Mesenchymal stem cell (in vitro differentiated cells and primary cell): ENCODE measurements around the gene SMAD6.

ENCODE experiments used
- DNase-seq: peaks from one replicate; pipeline ENCODE4 v3.0.0-alpha.2; 2013
- H2AFZ ChIP-seq: one replicate; pipeline ENCODE4 v1.6.1; 2013; ENCODE audit warnings: low read depth, mild to moderate bottlenecking, control low read depth, inconsistent platforms, low read length, moderate library complexity
- H2AK5ac ChIP-seq: 2 replicates; pipeline ENCODE4 v1.6.1; 2013; ENCODE audit warnings: low read length, moderate library complexity, mild to moderate bottlenecking, inconsistent platforms; ENCODE audit not compliant: severe bottlenecking
- H2BK120ac ChIP-seq: one replicate; pipeline ENCODE4 v1.6.1; 2013; ENCODE audit warnings: low read depth, mild to moderate bottlenecking, inconsistent platforms, low read length, moderate library complexity
- H2BK12ac ChIP-seq, 2 experiments: one replicate each; pipeline ENCODE4 v1.6.1; 2013; ENCODE audit warnings: inconsistent platforms in 2 of 2, low read length in 2 of 2, mild to moderate bottlenecking in 2 of 2, moderate library complexity in 2 of 2, control low read depth in 1 of 2
- H2BK15ac ChIP-seq: one replicate; pipeline ENCODE4 v1.6.1; 2013; ENCODE audit warnings: mild to moderate bottlenecking, low read depth, inconsistent platforms; ENCODE audit not compliant: poor library complexity, severe bottlenecking
- H2BK5ac ChIP-seq: 2 replicates; pipeline ENCODE4 v1.6.1; 2013; ENCODE audit warnings: low read depth, mild to moderate bottlenecking, low read length, control low read depth, inconsistent platforms; ENCODE audit not compliant: poor library complexity, severe bottlenecking
- H3K14ac ChIP-seq, 2 experiments: one replicate each; pipeline ENCODE4 v1.6.1; 2013; ENCODE audit warnings: inconsistent platforms in 2 of 2, low read length in 2 of 2, control low read depth in 1 of 2, mild to moderate bottlenecking in 1 of 2, moderate library complexity in 1 of 2
- H3K18ac ChIP-seq, 2 experiments: one replicate each; pipeline ENCODE4 v1.6.1; 2013; ENCODE audit warnings: inconsistent platforms in 2 of 2, low read length in 2 of 2, control low read depth in 1 of 2, low read depth in 1 of 2, mild to moderate bottlenecking in 1 of 2
- H3K23ac ChIP-seq, 2 experiments: one replicate each; pipeline ENCODE4 v1.6.1; 2013; ENCODE audit warnings: inconsistent platforms in 2 of 2, low read length in 2 of 2, mild to moderate bottlenecking in 2 of 2, moderate library complexity in 2 of 2, control low read depth in 1 of 2
- H3K27ac ChIP-seq: 2 replicates; pipeline ENCODE4 v1.5.1; 2013; ENCODE audit warnings: mild to moderate bottlenecking, moderate library complexity, low read length, control low read depth, inconsistent platforms; ENCODE audit not compliant: poor library complexity, severe bottlenecking
- H3K27me3 ChIP-seq, 2 experiments: 2 replicates each; pipeline versions ENCODE4 v1.6.1 to v1.7.0; 2013; ENCODE audit warnings: low read length in 2 of 2, mild to moderate bottlenecking in 2 of 2, moderate library complexity in 2 of 2, control low read depth in 1 of 2, inconsistent platforms in 1 of 2; ENCODE audit not compliant: control insufficient read depth in 1 of 2, insufficient read depth in 1 of 2
- H3K36me3 ChIP-seq, 2 experiments: 2 replicates each; pipeline versions ENCODE4 v1.6.1 to v1.7.0; 2013; ENCODE audit warnings: low read length in 2 of 2, control low read depth in 1 of 2, inconsistent platforms in 1 of 2, low read depth in 1 of 2, mild to moderate bottlenecking in 1 of 2; ENCODE audit not compliant: insufficient read depth in 2 of 2, control insufficient read depth in 1 of 2
- H3K4ac ChIP-seq, 2 experiments: one replicate each; pipeline ENCODE4 v1.6.1; 2013; ENCODE audit warnings: inconsistent platforms in 2 of 2, low read length in 2 of 2, mild to moderate bottlenecking in 2 of 2, moderate library complexity in 2 of 2, control low read depth in 1 of 2, low read depth in 1 of 2
- H3K4me1 ChIP-seq: 2 replicates; pipeline ENCODE4 v1.6.1; 2013; ENCODE audit warnings: low read depth, low read length, control low read depth; ENCODE audit not compliant: control insufficient read depth, insufficient read depth
- H3K4me2 ChIP-seq: 2 replicates; pipeline ENCODE4 v1.6.1; 2013; ENCODE audit warnings: low read length, mild to moderate bottlenecking, inconsistent platforms; ENCODE audit not compliant: poor library complexity, severe bottlenecking
- H3K4me3 ChIP-seq, 2 experiments: 2 replicates each; pipeline versions ENCODE4 v1.5.1 to v1.7.0; 2013; ENCODE audit warnings: low read length in 2 of 2, mild to moderate bottlenecking in 2 of 2, control low read depth in 1 of 2, low read depth in 1 of 2; ENCODE audit not compliant: insufficient read depth in 1 of 2
- H3K79me1 ChIP-seq: replicated peaks from 2 replicates; pipeline ENCODE4 v1.6.1; 2013; ENCODE audit warnings: mild to moderate bottlenecking, control low read depth, low read length, inconsistent platforms; ENCODE audit not compliant: poor library complexity, severe bottlenecking
- H3K9ac ChIP-seq: 2 replicates; pipeline ENCODE4 v1.7.0; 2013; ENCODE audit warnings: mild to moderate bottlenecking, low read length, moderate library complexity
- H3K9me3 ChIP-seq: 2 replicates; pipeline ENCODE4 v1.7.0; 2013; ENCODE audit warnings: mild to moderate bottlenecking, low read length; ENCODE audit not compliant: control insufficient read depth
- H4K8ac ChIP-seq: one replicate; pipeline ENCODE4 v1.6.1; 2013; ENCODE audit warnings: inconsistent platforms, mild to moderate bottlenecking, low read length, moderate library complexity
- H4K91ac ChIP-seq: one replicate; pipeline ENCODE4 v1.6.1; 2013; ENCODE audit warnings: mild to moderate bottlenecking, low read length, inconsistent platforms
- WGBS: methylation state at CpG from one replicate; pipeline ENCODE4 v1.1.7; 2013; ENCODE audit warnings: mixed read lengths; 5-methylcytosine and 5-hydroxymethylcytosine counted together

The SMAD6 gene

DNA sequence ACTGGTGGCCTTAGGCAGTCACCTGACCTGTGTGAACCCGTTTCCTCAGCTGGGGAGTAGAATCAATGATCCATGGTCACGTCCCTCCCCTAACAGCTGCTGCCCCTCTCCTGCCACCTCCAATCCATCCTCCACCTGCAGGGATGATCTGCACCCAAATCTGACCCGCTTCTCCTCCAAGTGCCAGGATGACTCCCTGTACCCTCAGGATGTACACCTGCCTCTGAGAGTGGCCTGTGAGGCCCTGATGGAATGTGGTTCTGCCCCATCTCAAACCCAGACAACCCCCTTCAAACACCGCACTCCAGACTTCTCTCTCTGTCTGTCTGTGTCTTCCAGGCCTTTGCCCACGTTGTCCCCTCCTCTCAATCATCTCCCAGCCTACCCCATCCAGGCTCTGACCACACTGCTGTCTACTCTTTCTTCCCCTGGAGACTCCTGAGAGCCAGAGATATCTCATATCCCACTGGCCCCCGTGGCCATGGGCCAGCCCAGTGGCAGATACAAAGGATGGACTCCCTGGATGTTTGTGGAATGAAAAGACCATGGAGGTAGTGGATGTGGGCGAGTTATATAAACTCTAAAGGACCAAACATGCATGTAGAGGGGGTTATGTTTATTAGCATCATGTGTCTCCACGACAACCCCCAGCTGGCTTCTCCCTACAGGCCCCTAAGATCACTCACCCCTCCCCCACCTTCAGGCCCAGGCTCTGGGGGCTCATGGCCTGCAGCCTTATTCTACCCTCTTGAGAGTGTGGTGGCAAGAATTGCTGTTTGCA is 84.9 kb downstream of the SMAD6 start:
- Histone ChIP-seq H2BK120ac (peak overlapping the region; percentile 21), H3K14ac (peak overlapping the region in 1 of 2 experiments; percentile 35), H3K4me2 (no peak overlapping the region), H2AK5ac (peak overlapping the region; percentile 76), H3K18ac (peak overlapping the region; percentile 23 to 78), H2AFZ (no peak overlapping the region), H2BK15ac (peak overlapping the region; percentile 30), H3K23ac (no peak overlapping the region), H2BK5ac (no peak overlapping the region), H3K4me1 (peaks cover 29% of the 10 kb centered on the region), H3K9ac (peak overlapping the region; percentile 10), H3K79me1 (no peaks in the 10 kb centered on the region), H3K27ac (no peak overlapping the region), H3K4ac (peak overlapping the region; percentile 5 to 54), H2BK12ac (peak overlapping the region; percentile 90 to 99), H4K8ac (peak overlapping the region; percentile 82), H3K36me3 (peaks cover 0 to 35% of the 10 kb centered on the region in 2 experiments), H3K9me3 (peaks cover 3% of the 10 kb centered on the region), H3K4me3 (no peak overlapping the region), H4K91ac (peak overlapping the region; percentile 94), H3K27me3 (no peaks in the 10 kb centered on the region)
- WGBS: 79% methylated on average over 6 of the region's 8 CpGs
- no peak for DNase-seq

DNA sequence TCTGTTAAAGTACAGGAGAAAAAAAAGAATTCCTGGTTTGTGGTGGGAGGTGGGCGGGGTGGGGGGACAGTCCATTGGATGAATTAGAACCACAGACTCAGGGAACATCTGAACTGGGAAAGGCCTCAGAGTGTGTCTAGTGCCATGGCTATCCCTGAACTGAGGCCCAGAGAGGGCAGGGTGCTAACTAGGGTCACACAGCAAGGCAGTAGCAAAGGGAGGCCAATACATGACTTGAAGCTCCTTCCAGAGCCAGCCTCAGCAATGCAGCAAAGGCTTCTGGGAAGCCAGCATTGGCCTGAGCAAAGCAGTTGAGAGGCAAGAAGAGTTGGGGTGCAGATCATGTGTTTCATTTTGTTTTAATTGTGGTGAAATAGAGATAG is 85.4 kb downstream of the SMAD6 start:
- no peaks in the 10 kb centered on the region for H3K27me3 ChIP-seq
- H2BK120ac ChIP-seq: no peak overlapping the region
- peak overlapping the region in 1 of 2 experiments; percentile 11 for H3K14ac ChIP-seq
- H3K4me3 ChIP-seq: no peak overlapping the region
- H3K4me1 ChIP-seq: peaks cover 29% of the 10 kb centered on the region
- H4K91ac ChIP-seq: peak overlapping the region; percentile 19
- WGBS: 92% methylated on average over 1 of the region's 1 CpG
- H3K79me1 ChIP-seq: no peaks in the 10 kb centered on the region
- no peak overlapping the region for H2BK15ac ChIP-seq
- H2AFZ ChIP-seq: no peak overlapping the region
- H2BK12ac ChIP-seq: peak overlapping the region in 1 of 2 experiments; percentile 99
- no peak overlapping the region for H2BK5ac ChIP-seq
- peak overlapping the region in 1 of 2 experiments; percentile 47 for H3K4ac ChIP-seq
- H3K9me3 ChIP-seq: peaks cover 3% of the 10 kb centered on the region
- peak overlapping the region in 1 of 2 experiments; percentile 68 for H3K23ac ChIP-seq
- no peak for DNase-seq
- no peak overlapping the region for H4K8ac ChIP-seq
- peak overlapping the region; percentile 64 for H2AK5ac ChIP-seq
- peak overlapping the region in 1 of 2 experiments; percentile 37 for H3K18ac ChIP-seq
- no peak overlapping the region for H3K9ac ChIP-seq
- no peak overlapping the region for H3K4me2 ChIP-seq
- no peak overlapping the region for H3K27ac ChIP-seq
- peaks cover 0 to 29% of the 10 kb centered on the region in 2 experiments for H3K36me3 ChIP-seq

DNA sequence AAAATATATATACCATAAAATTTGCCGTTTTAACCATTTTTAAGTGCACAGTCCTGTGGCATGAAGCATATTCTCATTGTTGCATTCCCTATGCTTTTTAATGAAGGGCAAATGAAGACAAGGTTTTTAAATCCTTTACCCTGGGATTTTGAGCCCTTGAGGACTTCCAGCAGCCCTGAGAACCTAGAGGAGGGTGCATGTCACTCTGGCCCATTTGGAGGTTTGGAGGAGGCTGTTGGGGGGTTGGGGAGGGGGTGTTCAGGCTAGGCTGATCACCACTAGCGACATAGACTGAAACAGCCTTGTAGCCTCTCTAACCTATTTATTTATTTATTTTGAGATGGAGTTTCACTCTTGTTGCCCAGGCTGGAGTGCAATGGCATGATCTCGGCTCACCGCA is 86.0 kb downstream of the SMAD6 start:
- Histone ChIP-seq H3K9me3 (peaks cover 3% of the 10 kb centered on the region), H3K4me2 (no peak overlapping the region), H2AFZ (no peak overlapping the region), H3K4me3 (no peak overlapping the region), H3K27me3 (no peaks in the 10 kb centered on the region), H3K4ac (no peak overlapping the region), H3K9ac (no peak overlapping the region), H3K4me1 (peaks cover 27% of the 10 kb centered on the region), H3K79me1 (no peaks in the 10 kb centered on the region), H3K14ac (no peak overlapping the region), H2BK12ac (no peak overlapping the region), H4K91ac (no peak overlapping the region), H3K36me3 (peaks cover 0 to 25% of the 10 kb centered on the region in 2 experiments), H3K27ac (no peak overlapping the region), H2AK5ac (no peak overlapping the region), H2BK120ac (no peak overlapping the region), H4K8ac (no peak overlapping the region), H3K18ac (no peak overlapping the region), H2BK5ac (no peak overlapping the region), H2BK15ac (no peak overlapping the region), H3K23ac (no peak overlapping the region)
- no peak for DNase-seq
- WGBS: 100% methylated on average over 2 of the region's 4 CpGs
